HG03103 (cell line): ENCODE results near the gene DCXR.

Source experiments
- ATAC-seq: cut with Tn5 transposase; IDR thresholded peaks from one replicate; pipeline ENCODE4 v1.9.1; 2021; ENCODE audit warnings: low read depth; ENCODE audit not compliant: unreplicated experiment

Gene DCXR

GRCh38 chr17:82014971-82015310 is 22.6 kb downstream of the DCXR start:
- no peak for ATAC-seq

GRCh38 chr17:82014432-82014831 is 23.1 kb downstream of the DCXR start:
- ATAC-seq = no peak

- no peak for ATAC-seq
Observed at GRCh38 chr17:82013772-82014321, 23.6 kb downstream of the DCXR start.

GRCh38 chr17:82013341-82013740 is 24.2 kb downstream of the DCXR start:
- no peak for ATAC-seq

GRCh38 chr17:82012640-82013295 is 24.7 kb downstream of the DCXR start:
- no peak for ATAC-seq

- ATAC-seq = no peak
Observed at GRCh38 chr17:82012261-82012639, 25.2 kb downstream of the DCXR start.

GRCh38 chr17:82011617-82012187 is 25.8 kb downstream of the DCXR start:
- ATAC-seq = no peak

GRCh38 chr17:82010575-82011525 is 26.6 kb downstream of the DCXR start:
- ATAC-seq = no peak

GRCh38 chr17:82009413-82009812 is 28.1 kb downstream of the DCXR start:
- no peak for ATAC-seq

GRCh38 chr17:82008941-82009405 is 28.5 kb downstream of the DCXR start:
- no peak for ATAC-seq

GRCh38 chr17:82008258-82008940 is 29.1 kb downstream of the DCXR start:
- ATAC-seq = no peak

- ATAC-seq = no peak
Observed at GRCh38 chr17:82007495-82008257, 29.8 kb downstream of the DCXR start.

- no peak for ATAC-seq
Observed at GRCh38 chr17:82007228-82007494, 30.3 kb downstream of the DCXR start.

- no peak for ATAC-seq
Observed at GRCh38 chr17:82006468-82007227, 30.8 kb downstream of the DCXR start.

GRCh38 chr17:82005701-82006348 is 31.7 kb downstream of the DCXR start:
- ATAC-seq = no peak

GRCh38 chr17:82004517-82005455 is 32.7 kb downstream of the DCXR start:
- no peak for ATAC-seq

GRCh38 chr17:82003411-82004381 is 33.8 kb downstream of the DCXR start:
- no peak for ATAC-seq
